GM10248 (cell line): ENCODE data around the gene LSAMP.
"Not testable (repeated sequence)": the region's sequence is repeated elsewhere in the genome, so short reads cannot be mapped to it uniquely, and the experiment has no call there.

ENCODE experiments used
- CTCF ChIA-PET: fragments of 300-600 bp; sonication (Branson Sonifier 250); formaldehyde crosslinking; extraction: SDS; loops from one replicate; lab custom pipeline; 2021; ENCODE audit warnings: antibody characterized with exemption; lab: Yijun Ruan, JAX
- POLR2A ChIA-PET: fragments of 350-650 bp; sonication (Branson Sonifier 250); formaldehyde crosslinking; extraction: SDS; loops from one replicate; lab custom pipeline; 2020; ENCODE audit warnings: antibody characterized with exemption; lab: Yijun Ruan, JAX
- DNase-seq: peaks from one replicate; pipeline ENCODE4 v3.0.0; 2012; ENCODE audit errors: extremely low spot score
- TF ChIP-seq, protein P1 (sequence below): IDR thresholded peaks from 2 replicates; pipeline ENCODE4 v1.5.1; 2012; ENCODE audit warnings: mild to moderate bottlenecking, low read depth; ENCODE audit errors: extremely low read depth, missing control alignments, control extremely low read depth

Gene LSAMP

GRCh38 chr3:116211901-116212300 is 233.4 kb downstream of the LSAMP start:
- ChIA-PET POLR2A (no interaction called here), CTCF (no interaction called here)
- no peak for DNase-seq
- TF ChIP-seq, protein P1, sequence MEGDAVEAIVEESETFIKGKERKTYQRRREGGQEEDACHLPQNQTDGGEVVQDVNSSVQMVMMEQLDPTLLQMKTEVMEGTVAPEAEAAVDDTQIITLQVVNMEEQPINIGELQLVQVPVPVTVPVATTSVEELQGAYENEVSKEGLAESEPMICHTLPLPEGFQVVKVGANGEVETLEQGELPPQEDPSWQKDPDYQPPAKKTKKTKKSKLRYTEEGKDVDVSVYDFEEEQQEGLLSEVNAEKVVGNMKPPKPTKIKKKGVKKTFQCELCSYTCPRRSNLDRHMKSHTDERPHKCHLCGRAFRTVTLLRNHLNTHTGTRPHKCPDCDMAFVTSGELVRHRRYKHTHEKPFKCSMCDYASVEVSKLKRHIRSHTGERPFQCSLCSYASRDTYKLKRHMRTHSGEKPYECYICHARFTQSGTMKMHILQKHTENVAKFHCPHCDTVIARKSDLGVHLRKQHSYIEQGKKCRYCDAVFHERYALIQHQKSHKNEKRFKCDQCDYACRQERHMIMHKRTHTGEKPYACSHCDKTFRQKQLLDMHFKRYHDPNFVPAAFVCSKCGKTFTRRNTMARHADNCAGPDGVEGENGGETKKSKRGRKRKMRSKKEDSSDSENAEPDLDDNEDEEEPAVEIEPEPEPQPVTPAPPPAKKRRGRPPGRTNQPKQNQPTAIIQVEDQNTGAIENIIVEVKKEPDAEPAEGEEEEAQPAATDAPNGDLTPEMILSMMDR, result no peak

DNA sequence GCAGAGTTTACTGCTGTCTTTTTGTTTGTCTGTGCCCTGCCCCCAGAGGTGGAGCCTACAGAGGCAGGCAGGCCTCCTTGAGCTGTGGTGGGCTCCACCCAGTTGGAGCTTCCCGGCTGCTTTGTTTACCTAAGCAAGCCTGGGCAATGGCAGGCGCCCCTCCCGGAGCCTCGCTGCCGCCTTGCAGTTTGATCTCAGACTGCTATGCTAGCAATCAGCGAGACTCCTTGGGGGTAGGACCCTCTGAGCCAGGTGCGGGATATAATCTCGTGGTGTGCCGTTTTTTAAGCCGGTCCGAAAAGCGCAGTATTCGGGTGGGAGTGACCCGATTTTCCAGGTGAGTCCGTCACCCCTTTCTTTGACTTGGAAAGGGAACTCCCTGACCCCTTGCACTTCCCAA is 236.5 kb downstream of the LSAMP start:
- DNase-seq, CTCF ChIA-PET, POLR2A ChIA-PET: not testable (repeated sequence)

GRCh38 chr3:116200956-116201690 is 244.2 kb downstream of the LSAMP start:
- CTCF ChIA-PET, result interaction anchor here (1.1 to 2.0 kb wide), 2 partner anchors 10 to 48 kb away, joined by 4 to 8 read pairs; no protein-coding TSS in a partner anchor
- TF ChIP-seq, protein P1, result no peak
- POLR2A ChIA-PET, result no interaction called here
- DNase-seq, result no peak

DNA sequence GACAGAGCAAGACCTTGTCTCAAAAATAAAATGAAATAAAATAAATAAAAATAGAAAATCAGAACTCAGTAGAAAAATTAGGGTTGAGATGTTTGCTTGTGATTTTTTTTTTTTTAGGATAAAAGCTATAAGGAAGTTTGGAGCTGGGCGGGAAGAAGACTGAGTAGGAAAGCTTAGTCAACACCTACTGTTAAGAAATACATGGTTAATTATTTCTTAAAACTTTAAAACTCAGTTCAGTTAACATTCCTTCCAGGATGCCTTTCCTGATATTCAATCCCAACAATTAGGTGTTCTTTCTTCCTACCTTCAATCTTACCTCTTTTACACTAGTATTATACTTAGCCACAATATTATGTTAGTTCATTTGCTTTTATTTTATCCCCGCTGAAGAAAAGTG is 246.2 kb downstream of the LSAMP start:
- no peak for DNase-seq
- ChIA-PET CTCF (no interaction called here), POLR2A (no interaction called here)
- TF ChIP-seq, protein P1, result no peak

GRCh38 chr3:116198087-116198486 is 247.2 kb downstream of the LSAMP start:
- ChIA-PET POLR2A (no interaction called here), CTCF (no interaction called here)
- TF ChIP-seq, protein P1, result no peak
- no peak for DNase-seq

DNA sequence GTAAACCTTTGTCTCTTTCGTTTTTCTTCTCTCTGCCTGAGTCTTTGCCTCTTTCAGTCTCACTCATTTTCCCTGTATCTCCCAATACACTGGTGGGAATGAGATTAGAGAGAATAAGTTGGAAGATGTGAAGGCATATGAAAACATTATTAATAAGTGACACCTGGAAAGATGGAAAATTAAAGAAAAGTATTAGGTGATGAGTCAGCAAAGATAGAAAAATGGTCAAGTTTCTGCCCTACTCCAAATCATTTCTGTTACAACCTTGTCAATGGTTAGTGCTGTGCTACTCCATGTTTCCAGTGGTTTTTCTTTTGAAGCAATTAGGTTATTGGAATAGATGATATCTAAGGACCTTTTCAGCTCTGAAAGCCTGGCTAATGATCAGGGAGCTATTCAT is 252.8 kb downstream of the LSAMP start:
- DNase-seq, result no peak
- ChIA-PET POLR2A (no interaction called here), CTCF (interaction anchor here (1.4 to 1.7 kb wide), 2 partner anchors 8 to 24 kb away, joined by 3 to 4 read pairs; no protein-coding TSS in a partner anchor)
- TF ChIP-seq, protein P1, result no peak

DNA sequence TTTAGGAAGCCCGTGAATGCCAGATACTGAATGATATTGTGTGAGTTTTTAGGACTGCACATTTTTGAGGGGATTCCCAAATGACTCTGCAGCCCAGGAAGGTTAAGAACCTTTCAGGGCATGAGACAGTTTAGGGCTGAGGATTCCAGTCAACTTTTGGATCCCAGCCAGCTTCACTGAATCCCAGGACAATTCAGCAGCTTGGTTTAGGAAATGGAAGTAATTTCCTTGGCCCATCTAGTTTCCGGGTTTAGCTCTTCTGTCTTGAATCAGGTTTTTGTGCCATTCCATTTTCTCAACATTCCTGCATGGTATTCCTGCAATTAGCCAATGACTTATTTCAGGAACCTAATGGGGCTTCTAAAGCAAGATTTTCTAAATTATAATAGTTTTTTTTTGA is 253.9 kb downstream of the LSAMP start:
- TF ChIP-seq, protein P1, result no peak
- ChIA-PET CTCF (interaction anchor here (1.7 kb wide), 1 partner anchor 9 kb away, joined by 4 read pairs; no protein-coding TSS in a partner anchor), POLR2A (no interaction called here)
- DNase-seq, result no peak
